DMS53 treated with DMSO at 0.1 percent for 48 hours (cell line): ENCODE measurements around the gene ERMARD.
"Not testable (repeated sequence)": the region's sequence is repeated elsewhere in the genome, so short reads cannot be mapped to it uniquely, and the experiment has no call there.

Experiments used
- DNase-seq: peaks from one replicate; lab custom pipeline; 2025; ENCODE audit not compliant: unreplicated experiment; lab: John Stamatoyannopoulos, UW

ERMARD gene

GRCh38 chr6:169738204-169738975 is 13.0 kb upstream of the ERMARD start:
- no peak for DNase-seq

DNA sequence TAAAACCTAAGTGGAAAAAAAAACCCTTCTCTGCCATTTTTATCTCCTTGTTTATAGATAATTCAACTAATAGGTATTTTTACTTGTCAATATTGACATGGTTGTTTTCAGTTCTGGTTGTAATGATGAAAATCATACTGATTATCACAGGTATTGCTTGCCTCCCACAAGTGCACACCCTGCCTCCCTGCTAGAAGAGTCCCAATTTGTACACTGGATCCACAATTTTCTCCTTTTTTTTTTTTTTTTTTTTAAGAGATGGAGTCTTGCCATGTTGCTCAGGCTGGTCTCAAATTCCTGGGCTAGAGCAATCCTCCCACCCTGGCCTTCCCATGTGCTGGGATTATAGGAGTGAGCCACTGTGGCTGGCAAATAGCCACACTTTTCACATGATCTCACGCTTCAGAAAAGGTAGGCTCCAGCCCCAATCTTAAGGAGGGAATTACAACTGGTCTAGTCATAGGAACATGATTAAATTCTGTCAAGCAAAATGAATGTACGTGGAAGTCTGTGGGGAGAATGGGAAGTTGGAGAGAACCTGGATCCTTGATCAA is 12.4 kb upstream of the ERMARD start:
- DNase-seq = no peak

- no peak for DNase-seq
Observed at GRCh38 chr6:169741344-169741743, 10.1 kb upstream of the ERMARD start.

DNA sequence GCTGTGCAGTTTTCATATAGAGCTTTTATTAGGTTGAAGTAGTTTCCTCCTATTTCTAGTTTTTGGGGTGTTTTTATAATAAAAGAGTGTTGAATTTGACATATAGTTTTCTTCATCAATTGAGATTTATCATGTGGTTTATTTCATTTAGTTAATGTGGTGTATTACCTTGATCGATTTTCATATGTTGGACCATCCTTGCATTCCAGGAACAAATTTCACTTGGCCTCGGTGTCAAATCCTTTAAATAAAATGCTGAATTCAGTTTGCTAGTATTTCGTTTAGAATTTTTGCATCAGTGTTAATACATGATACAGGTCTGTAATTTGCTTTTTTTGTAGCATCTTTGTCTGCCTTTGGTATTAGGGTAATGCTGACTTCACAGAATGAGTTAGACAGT is 6.0 kb upstream of the ERMARD start:
- DNase-seq = no peak

DNA sequence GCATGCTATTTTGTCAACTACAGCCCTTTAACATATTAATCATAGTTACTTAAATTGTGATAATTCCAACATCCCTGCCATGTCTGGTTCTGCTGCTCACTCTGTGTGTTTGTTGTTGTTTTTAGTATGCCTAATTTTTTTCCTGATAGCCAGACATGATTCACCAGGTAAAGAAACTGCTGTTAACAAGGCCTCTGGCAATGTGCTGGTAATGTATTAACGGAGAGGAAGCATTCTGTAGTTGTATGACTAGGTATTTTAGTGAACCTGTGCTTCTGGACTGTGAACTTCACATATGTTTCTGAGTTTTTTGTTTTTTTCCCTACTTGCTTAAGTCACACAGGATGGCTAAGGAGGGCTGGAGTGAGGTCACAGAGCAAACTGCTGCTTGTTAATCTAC is 4.9 kb upstream of the ERMARD start:
- no peak for DNase-seq

- DNase-seq = no peak
Observed at GRCh38 chr6:169752074-169752623, 727 bp downstream of the ERMARD start.

GRCh38 chr6:169755162-169755561 is 3.7 kb downstream of the ERMARD start:
- no peak for DNase-seq

GRCh38 chr6:169763308-169763707 is 11.9 kb downstream of the ERMARD start:
- no peak for DNase-seq

- no peak for DNase-seq
Observed at GRCh38 chr6:169763881-169764280, 12.5 kb downstream of the ERMARD start.

GRCh38 chr6:169765789-169766188 is 14.4 kb downstream of the ERMARD start:
- DNase-seq = not testable (repeated sequence)

- no peak for DNase-seq
Observed at GRCh38 chr6:169766232-169766631, 14.8 kb downstream of the ERMARD start.

DNA sequence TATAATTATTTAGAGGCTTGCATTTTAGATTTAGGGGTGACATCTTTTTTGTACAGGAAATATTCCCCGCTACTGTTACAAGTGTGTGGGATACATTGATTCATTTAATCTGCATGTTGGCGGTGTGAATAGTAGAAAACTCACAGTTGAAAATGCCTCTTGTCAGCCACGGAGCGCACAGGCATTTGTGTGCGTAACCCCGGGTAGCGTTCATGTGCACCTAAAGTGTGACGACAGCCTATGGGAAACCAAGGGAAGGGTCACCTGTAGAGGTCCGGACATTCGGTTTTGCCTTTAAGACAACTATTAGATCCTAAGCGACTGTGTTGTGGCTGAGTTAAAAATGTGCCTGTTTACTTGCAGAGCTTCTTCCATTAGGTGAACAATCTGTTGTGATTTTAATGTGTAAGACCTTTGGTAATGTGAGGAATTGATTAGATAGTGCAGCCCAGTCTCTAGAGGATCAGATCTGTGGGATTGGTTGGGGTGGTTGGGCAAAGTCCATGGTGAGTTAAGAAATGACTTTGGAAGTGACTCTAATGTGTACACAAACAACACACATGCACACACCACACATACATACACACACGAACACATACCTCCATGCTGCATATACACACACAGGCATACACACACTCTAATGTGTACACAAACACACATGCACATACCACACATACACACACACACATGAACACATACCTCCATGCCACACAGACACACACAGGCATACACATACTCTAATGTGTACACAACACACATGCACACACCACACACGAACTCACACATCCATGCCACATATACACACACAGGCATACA is 15.7 kb downstream of the ERMARD start:
- no peak for DNase-seq

GRCh38 chr6:169774347-169774746 is 22.9 kb downstream of the ERMARD start:
- DNase-seq = no peak

DNA sequence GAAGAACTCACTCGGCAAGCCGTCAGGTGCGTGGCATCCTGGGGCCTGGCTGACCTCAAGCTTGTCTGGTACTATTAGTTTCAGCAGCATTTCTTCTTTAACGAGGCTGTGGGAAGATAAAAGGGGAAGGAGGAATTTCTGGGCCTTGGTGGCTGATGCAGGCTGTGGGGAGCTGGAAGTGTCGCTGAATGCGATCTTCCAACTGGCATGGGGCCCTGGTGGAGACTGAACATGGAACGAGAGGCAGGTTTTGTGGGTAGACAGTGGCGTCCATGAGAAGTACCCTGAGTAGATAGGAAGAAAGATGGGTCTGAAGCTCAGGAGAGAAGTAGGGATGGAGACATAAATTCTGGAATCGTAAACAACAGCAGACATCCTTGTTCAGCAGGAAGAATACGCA is 23.9 kb downstream of the ERMARD start:
- DNase-seq = no peak

- DNase-seq = no peak
Observed at GRCh38 chr6:169776379-169776778, 25.0 kb downstream of the ERMARD start.

DNA sequence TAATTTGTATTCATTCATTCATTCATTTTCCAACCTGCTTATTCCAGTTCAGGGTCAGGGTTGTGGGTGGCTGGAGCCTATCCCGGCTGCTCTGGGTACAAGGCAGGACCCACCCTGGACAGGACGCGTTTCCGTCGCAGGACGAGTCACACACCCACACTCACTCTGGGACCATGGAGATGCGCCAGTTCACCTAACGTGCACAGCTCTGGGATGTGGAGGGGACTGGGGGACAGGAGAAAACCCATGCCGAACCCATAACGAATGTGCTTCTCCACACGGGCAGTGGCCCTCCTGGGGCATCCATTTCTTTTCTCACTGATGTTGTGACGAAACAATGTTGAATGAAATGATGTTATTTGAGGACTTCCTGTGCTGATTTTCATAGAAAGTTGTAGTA is 26.5 kb downstream of the ERMARD start:
- DNase-seq = no peak

DNA sequence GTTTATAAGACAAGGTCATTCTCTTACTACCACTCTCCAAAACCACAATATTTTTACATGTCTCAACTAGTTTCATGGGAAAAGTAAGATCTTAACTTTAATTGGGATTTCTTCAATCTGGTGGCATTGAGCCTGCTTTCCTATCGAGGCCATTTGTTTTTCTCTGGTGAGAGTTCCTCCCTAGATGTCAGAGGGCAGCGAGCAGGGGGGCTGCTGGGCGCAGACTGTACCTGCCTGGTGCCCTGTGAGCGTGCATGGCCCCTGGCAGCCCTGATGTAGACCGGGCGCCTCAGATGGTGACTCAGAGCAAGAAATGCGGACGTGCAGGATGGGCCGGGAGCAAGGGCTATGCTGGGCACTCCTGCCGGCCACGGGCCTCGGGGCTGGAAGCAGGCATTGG is 27.2 kb downstream of the ERMARD start:
- no peak for DNase-seq

- DNase-seq = no peak
Observed at GRCh38 chr6:169779092-169779815, 27.8 kb downstream of the ERMARD start.

- no peak for DNase-seq
Observed at GRCh38 chr6:169779896-169780295, 28.5 kb downstream of the ERMARD start.

- no peak for DNase-seq
Observed at GRCh38 chr6:169780571-169781091, 29.2 kb downstream of the ERMARD start.

GRCh38 chr6:169782966-169783365 is 31.5 kb downstream of the ERMARD start:
- no peak for DNase-seq
